Astrocyte (in vitro differentiated cells and primary cell): ENCODE results near the gene KCNE1. TPM values are rescaled to one million over a fixed set of nuclear protein-coding genes. Genes with fewer than 3 reads are reported as not detected.

Source experiments
- DNase-seq: peaks from one replicate; pipeline ENCODE4 v3.0.0-alpha.2; 2010; ENCODE audit warnings: low read depth
- FAIRE-seq: peaks from 2 replicates; lab custom pipeline; 2011; peaks lifted over from hg19 to GRCh38; lab: Jason Lieb, UNC
- H2AFZ ChIP-seq: 2 replicates; pipeline ENCODE4 v1.6.0; 2012; ENCODE audit warnings: low read depth, low read length, inconsistent platforms
- H3K27ac ChIP-seq: 2 replicates; pipeline ENCODE4 v1.5.1; 2011; ENCODE audit warnings: low read depth, low read length, inconsistent platforms
- H3K27me3 ChIP-seq: 2 replicates; pipeline ENCODE4 v1.6.0; 2011; ENCODE audit warnings: low read length, inconsistent platforms; ENCODE audit not compliant: insufficient read depth
- H3K36me3 ChIP-seq: 2 replicates; pipeline ENCODE4 v1.5.1; 2011; ENCODE audit warnings: low read length, inconsistent platforms; ENCODE audit not compliant: insufficient read depth
- H3K4me1 ChIP-seq: 2 replicates; pipeline ENCODE4 v1.5.1; 2011; ENCODE audit warnings: low read length, inconsistent platforms; ENCODE audit not compliant: insufficient read depth
- H3K4me2 ChIP-seq: 2 replicates; pipeline ENCODE4 v1.6.0; 2012; ENCODE audit warnings: low read length, inconsistent platforms
- H3K4me3 ChIP-seq: 2 replicates; pipeline ENCODE4 v1.5.1; 2011; ENCODE audit warnings: low read depth, mild to moderate bottlenecking, low read length, inconsistent platforms; ENCODE audit not compliant: insufficient read depth
- H3K79me2 ChIP-seq: 2 replicates; pipeline ENCODE4 v1.6.0; 2012; ENCODE audit warnings: mild to moderate bottlenecking, low read length, inconsistent platforms; ENCODE audit not compliant: insufficient read depth
- H3K9ac ChIP-seq: 2 replicates; pipeline ENCODE4 v1.6.0; 2012; ENCODE audit warnings: mild to moderate bottlenecking, low read length, inconsistent platforms
- H3K9me3 ChIP-seq: 2 replicates; pipeline ENCODE4 v1.5.1; 2012; ENCODE audit warnings: low read depth, mild to moderate bottlenecking, low read length, inconsistent platforms; ENCODE audit not compliant: insufficient read depth
- H4K20me1 ChIP-seq: 2 replicates; pipeline ENCODE4 v1.6.0; 2012; ENCODE audit warnings: low read length, inconsistent platforms; ENCODE audit not compliant: insufficient read depth
- H3K27ac Mint-ChIP-seq: one replicate; pipeline ENCODE4 v1.8.0; 2021; ENCODE audit warnings: mild to moderate bottlenecking, mixed read lengths; ENCODE audit not compliant: unreplicated experiment
- H3K27me3 Mint-ChIP-seq: one replicate; pipeline ENCODE4 v1.8.0; 2021; ENCODE audit warnings: low read depth, mixed read lengths; ENCODE audit not compliant: unreplicated experiment
- H3K36me3 Mint-ChIP-seq: one replicate; pipeline ENCODE4 v1.8.0; 2021; ENCODE audit warnings: low read depth, mixed read lengths; ENCODE audit not compliant: unreplicated experiment
- H3K4me1 Mint-ChIP-seq: one replicate; pipeline ENCODE4 v1.8.0; 2021; ENCODE audit warnings: low read depth, mixed read lengths; ENCODE audit not compliant: unreplicated experiment
- H3K4me3 Mint-ChIP-seq: one replicate; pipeline ENCODE4 v1.8.0; 2021; ENCODE audit warnings: mild to moderate bottlenecking, moderate library complexity, mixed read lengths; ENCODE audit not compliant: unreplicated experiment
- H3K9me3 Mint-ChIP-seq: one replicate; pipeline ENCODE4 v1.8.0; 2021; ENCODE audit warnings: mild to moderate bottlenecking, mixed read lengths; ENCODE audit not compliant: unreplicated experiment
- CTCF ChIP-seq: IDR thresholded peaks from 2 replicates; pipeline ENCODE4 v1.5.1; 2011; ENCODE audit warnings: low read depth, mild to moderate bottlenecking, inconsistent platforms, low read length, moderate library complexity; ENCODE audit not compliant: insufficient read depth
- EZH2 ChIP-seq: IDR thresholded peaks from 2 replicates; pipeline ENCODE4 v1.6.1; 2012; ENCODE audit warnings: mild to moderate bottlenecking, low read length, inconsistent platforms; ENCODE audit not compliant: insufficient read depth
- total RNA-seq: library from RNA; stranded (reverse); gene quantifications from 2 replicates; pipeline ENCODE4 v1.2.1, GENCODE V29; 2021

The KCNE1 gene
- total RNA-seq, 1 donor from 2014 or later = 0.73 TPM

GRCh38 chr21:34560021-34560420 is 48.0 kb upstream of the KCNE1 start:
- no peaks in the 10 kb centered on the region for H3K27me3 Mint-ChIP-seq
- Histone ChIP-seq H4K20me1 (no peaks in the 10 kb centered on the region), H2AFZ (no peak overlapping the region), H3K4me2 (no peak overlapping the region), H3K9me3 (peaks cover under 1% of the 10 kb centered on the region), H3K79me2 (no peaks in the 10 kb centered on the region), H3K27me3 (no peaks in the 10 kb centered on the region), H3K9ac (no peak overlapping the region), H3K27ac (no peak overlapping the region), H3K36me3 (no peaks in the 10 kb centered on the region), H3K4me1 (peaks cover 6% of the 10 kb centered on the region), H3K4me3 (no peak overlapping the region)
- H3K4me3 Mint-ChIP-seq = no peak overlapping the region
- TF ChIP-seq EZH2 = no peak
- TF ChIP-seq CTCF = no peak
- peak overlapping the region; percentile 34 for H3K27ac Mint-ChIP-seq
- H3K9me3 Mint-ChIP-seq = peaks cover 1% of the 10 kb centered on the region
- no peak for DNase-seq
- peaks cover 5% of the 10 kb centered on the region for H3K36me3 Mint-ChIP-seq
- no peak for FAIRE-seq
- peaks cover 12% of the 10 kb centered on the region for H3K4me1 Mint-ChIP-seq

GRCh38 chr21:34559089-34559631 is 47.1 kb upstream of the KCNE1 start:
- H3K36me3 ChIP-seq = no peaks in the 10 kb centered on the region
- H3K9ac ChIP-seq = no peak overlapping the region
- peak; percentile 88 for DNase-seq
- H3K27ac ChIP-seq = no peak overlapping the region
- no peak overlapping the region for H3K27ac Mint-ChIP-seq
- H3K36me3 Mint-ChIP-seq = peaks cover 6% of the 10 kb centered on the region
- no peak overlapping the region for H2AFZ ChIP-seq
- no peaks in the 10 kb centered on the region for H3K27me3 ChIP-seq
- H3K4me2 ChIP-seq = peak overlapping the region; percentile 18
- no peak overlapping the region for H3K4me3 Mint-ChIP-seq
- H3K79me2 ChIP-seq = no peaks in the 10 kb centered on the region
- no peaks in the 10 kb centered on the region for H4K20me1 ChIP-seq
- H3K4me3 ChIP-seq = no peak overlapping the region
- no peaks in the 10 kb centered on the region for H3K27me3 Mint-ChIP-seq
- H3K9me3 ChIP-seq = peaks cover 3% of the 10 kb centered on the region
- no peak for TF ChIP-seq CTCF
- no peak for TF ChIP-seq EZH2
- peaks cover 1% of the 10 kb centered on the region for H3K9me3 Mint-ChIP-seq
- H3K4me1 ChIP-seq = peaks cover 8% of the 10 kb centered on the region
- peaks cover 14% of the 10 kb centered on the region for H3K4me1 Mint-ChIP-seq
- FAIRE-seq = no peak

GRCh38 chr21:34558166-34558565 is 46.2 kb upstream of the KCNE1 start:
- H3K4me3 Mint-ChIP-seq = peak overlapping the region; percentile 64
- FAIRE-seq (no peak), DNase-seq (no peak)

More at GRCh38 chr21:34558166-34558565, 46.2 kb upstream of the KCNE1 start:
- no peaks in the 10 kb centered on the region for H3K27me3 ChIP-seq
- no peak overlapping the region for H3K4me2 ChIP-seq
- TF ChIP-seq CTCF (no peak), EZH2 (no peak)
- Mint-ChIP-seq H3K27ac (peak overlapping the region; percentile 53), H3K9me3 (peaks cover 1% of the 10 kb centered on the region), H3K36me3 (peaks cover 4% of the 10 kb centered on the region), H3K27me3 (no peaks in the 10 kb centered on the region), H3K4me1 (peaks cover 22% of the 10 kb centered on the region)
- no peaks in the 10 kb centered on the region for H3K36me3 ChIP-seq
- peaks cover 16% of the 10 kb centered on the region for H3K4me1 ChIP-seq
- peaks cover 3% of the 10 kb centered on the region for H3K9me3 ChIP-seq
- no peak overlapping the region for H3K9ac ChIP-seq
- no peak overlapping the region for H2AFZ ChIP-seq
- H3K27ac ChIP-seq = no peak overlapping the region
- H3K4me3 ChIP-seq = no peak overlapping the region
- no peaks in the 10 kb centered on the region for H3K79me2 ChIP-seq
- H4K20me1 ChIP-seq = no peaks in the 10 kb centered on the region
